Activated T-cell treated with anti-CD3 and anti-CD28 coated beads, Interleukin-2, amount 50 U/mL, for 4 hours (primary cell): ENCODE measurements around the gene BRWD1. TPM values are rescaled to one million over a fixed set of nuclear protein-coding genes. Genes with fewer than 3 reads are reported as not detected.
"Not testable (repeated sequence)": the region's sequence is repeated elsewhere in the genome, so short reads cannot be mapped to it uniquely, and the experiment has no call there.

Experiments used
- ATAC-seq, 2 donors: fragments of 200-7000 bp; cut with Tn5 transposase; one replicate each; pipeline ENCODE4 v1.10.0; 2021
- DNase-seq: peaks from one replicate; pipeline ENCODE4 v3.0.0-alpha.2; 2020
- H3K27me3 Mint-ChIP-seq: one replicate; pipeline ENCODE4 v1.8.0; 2021; ENCODE audit warnings: low read depth, mixed read lengths
- H3K36me3 Mint-ChIP-seq: one replicate; pipeline ENCODE4 v1.8.0; 2022; ENCODE audit warnings: mixed read lengths; ENCODE audit not compliant: insufficient read depth
- H3K4me1 Mint-ChIP-seq: one replicate; pipeline ENCODE4 v1.8.0; 2021; ENCODE audit warnings: low read depth, mixed read lengths
- H3K4me3 Mint-ChIP-seq: one replicate; pipeline ENCODE4 v1.8.0; 2021; ENCODE audit warnings: mild to moderate bottlenecking, moderate library complexity, mixed read lengths
- H3K9me3 Mint-ChIP-seq: one replicate; pipeline ENCODE4 v1.8.0; 2021; ENCODE audit warnings: mixed read lengths
- total RNA-seq, 3 donors: library from RNA; stranded (reverse); gene quantifications; one replicate each; pipeline ENCODE4 v1.2.1, GENCODE V29; 2021

The BRWD1 gene
- total RNA-seq, 3 donors from 2014 or later: 17.3 to 24.7 (median 22.9) TPM

GRCh38 chr21:39169906-39170305, 143.5 kb downstream of the BRWD1 start:
- Mint-ChIP-seq H3K9me3 (peaks cover 2% of the 10 kb centered on the region), H3K4me1 (no peaks in the 10 kb centered on the region), H3K27me3 (no peaks in the 10 kb centered on the region), H3K36me3 (peaks cover 26% of the 10 kb centered on the region), H3K4me3 (no peak overlapping the region)
- DNase-seq (no peak), ATAC-seq (no peak)

DNA sequence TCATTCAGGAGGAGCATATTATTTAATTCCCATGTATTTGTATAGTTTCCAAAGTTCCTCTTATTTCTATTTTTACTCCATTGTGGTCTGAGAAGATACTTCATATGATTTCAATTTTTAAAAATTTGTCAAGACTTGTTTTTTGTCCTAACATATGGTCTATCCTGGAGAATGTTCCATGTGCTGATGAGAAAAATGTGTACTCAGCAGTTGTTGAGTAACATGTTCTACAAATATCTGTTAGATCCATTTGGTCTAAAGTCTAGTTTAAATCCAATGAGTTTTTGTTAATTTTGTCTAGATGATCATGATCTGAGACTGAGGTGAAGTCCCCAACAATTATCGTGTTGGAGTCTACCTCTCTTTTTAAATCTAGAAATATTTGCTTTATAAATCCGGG, 144.6 kb downstream of the BRWD1 start:
- peaks cover 19% of the 10 kb centered on the region for H3K36me3 Mint-ChIP-seq
- DNase-seq (no peak), ATAC-seq (no peak)
- H3K9me3 Mint-ChIP-seq: peaks cover 9% of the 10 kb centered on the region
- H3K4me3 Mint-ChIP-seq: no peak overlapping the region
- peaks cover under 1% of the 10 kb centered on the region for H3K27me3 Mint-ChIP-seq
- H3K4me1 Mint-ChIP-seq: no peaks in the 10 kb centered on the region

- no peaks in the 10 kb centered on the region for H3K4me1 Mint-ChIP-seq
- H3K36me3 Mint-ChIP-seq: peaks cover 8% of the 10 kb centered on the region
- peaks cover 17% of the 10 kb centered on the region for H3K9me3 Mint-ChIP-seq
- H3K4me3 Mint-ChIP-seq: no peak overlapping the region
- DNase-seq (no peak), ATAC-seq (no peak)
- peaks cover 6% of the 10 kb centered on the region for H3K27me3 Mint-ChIP-seq
These were observed 148.9 kb downstream of the BRWD1 start for GRCh38 chr21:39164523-39164922.

GRCh38 chr21:39161064-39161463, 152.4 kb downstream of the BRWD1 start:
- no peak for DNase-seq
- Mint-ChIP-seq H3K4me1 (no peaks in the 10 kb centered on the region), H3K9me3 (peaks cover 17% of the 10 kb centered on the region), H3K4me3 (no peak overlapping the region), H3K36me3 (peaks cover 4% of the 10 kb centered on the region), H3K27me3 (peaks cover 7% of the 10 kb centered on the region)
- no peak for ATAC-seq

DNA sequence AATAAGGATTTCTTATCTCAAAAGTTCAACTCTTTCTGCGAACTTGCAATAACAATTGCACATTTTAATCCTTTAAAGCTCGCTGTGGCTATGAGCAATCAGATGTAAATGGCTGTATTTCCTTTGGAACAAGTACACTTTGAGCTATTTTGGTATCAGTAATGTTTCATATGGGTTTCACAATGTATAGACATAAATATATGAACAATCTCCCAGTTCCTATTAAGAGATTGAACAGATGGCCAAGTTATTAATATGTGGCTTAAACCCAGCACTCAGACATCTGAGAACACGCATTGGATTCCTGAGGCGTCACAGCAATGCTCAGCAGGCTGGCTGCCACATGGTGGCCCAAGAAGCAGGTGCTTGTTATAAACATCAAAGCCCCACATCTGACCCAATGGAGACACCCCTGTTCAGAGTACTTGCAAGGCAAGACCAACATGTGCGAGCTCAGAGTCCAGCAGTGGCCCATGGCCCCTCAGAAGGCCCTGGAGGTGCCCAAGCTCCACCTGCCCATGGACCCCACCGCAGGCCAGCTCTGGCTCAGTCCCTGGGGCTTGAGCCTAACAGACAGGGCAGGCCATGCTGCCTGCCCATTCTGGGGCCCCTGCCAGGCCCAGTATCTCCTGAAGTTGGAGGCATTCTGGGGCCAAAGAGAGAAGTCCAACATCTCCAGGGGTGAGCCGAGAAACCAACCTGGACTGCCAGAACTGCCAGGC, 153.9 kb downstream of the BRWD1 start:
- H3K9me3 Mint-ChIP-seq: peaks cover 10% of the 10 kb centered on the region

DNA sequence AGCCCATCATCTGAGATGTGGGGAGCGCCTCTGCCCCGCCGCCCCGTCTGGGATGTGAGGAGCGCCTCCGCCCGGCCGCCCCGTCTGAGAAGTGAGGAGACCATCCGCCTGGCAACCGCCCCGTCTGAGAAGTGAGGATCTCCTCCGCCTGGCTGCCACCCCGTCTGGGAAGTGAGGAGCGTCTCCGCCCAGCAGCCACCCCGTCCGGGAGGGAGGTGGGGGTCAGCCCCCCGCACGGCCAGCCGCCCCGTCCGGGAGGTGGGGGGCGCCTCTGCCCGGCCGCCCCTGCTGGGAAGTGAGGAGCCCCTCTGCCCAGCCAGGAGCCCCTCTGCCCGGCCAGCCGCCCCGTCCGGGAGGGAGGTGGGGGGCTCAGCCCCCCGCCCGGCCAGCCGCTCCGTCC, 156.2 kb downstream of the BRWD1 start:
- not testable (repeated sequence) for H3K27me3 Mint-ChIP-seq, H3K36me3 Mint-ChIP-seq, H3K9me3 Mint-ChIP-seq, H3K4me3 Mint-ChIP-seq, ATAC-seq, DNase-seq, H3K4me1 Mint-ChIP-seq

More for the DNA sequence above, 153.9 kb downstream of the BRWD1 start:
- no peak for ATAC-seq
- Mint-ChIP-seq H3K4me3 (no peak overlapping the region), H3K36me3 (peaks cover 4% of the 10 kb centered on the region), H3K27me3 (peaks cover 9% of the 10 kb centered on the region), H3K4me1 (no peaks in the 10 kb centered on the region)
- no peak for DNase-seq

GRCh38 chr21:39156024-39156423, 157.4 kb downstream of the BRWD1 start:
- Mint-ChIP-seq H3K9me3 (no peaks in the 10 kb centered on the region), H3K4me1 (no peaks in the 10 kb centered on the region), H3K36me3 (no peaks in the 10 kb centered on the region), H3K27me3 (peaks cover 3% of the 10 kb centered on the region), H3K4me3 (no peak overlapping the region)
- no peak for ATAC-seq
- DNase-seq: no peak

DNA sequence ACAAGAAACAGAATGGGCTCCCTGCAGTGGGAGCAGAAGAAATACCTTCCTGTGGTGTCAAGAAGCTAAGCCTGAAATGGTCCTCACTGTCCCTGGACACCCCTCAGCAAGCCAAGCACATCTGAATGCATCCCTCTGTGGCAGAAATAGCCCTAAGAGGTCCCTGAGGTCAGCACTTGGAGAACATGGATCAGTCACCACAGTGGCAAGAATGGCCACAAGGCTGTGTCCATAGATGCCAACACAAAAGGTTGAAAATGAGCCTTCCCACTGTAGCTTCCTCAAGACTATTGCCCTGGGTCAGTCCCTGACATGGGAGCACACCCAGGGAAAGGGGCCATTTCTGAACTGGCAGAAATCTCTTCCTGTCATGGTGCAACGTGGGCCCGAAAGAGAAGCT, 157.9 kb downstream of the BRWD1 start:
- no peak for ATAC-seq
- no peaks in the 10 kb centered on the region for H3K36me3 Mint-ChIP-seq
- no peak for DNase-seq
- no peaks in the 10 kb centered on the region for H3K9me3 Mint-ChIP-seq
- H3K27me3 Mint-ChIP-seq: peaks cover 3% of the 10 kb centered on the region
- H3K4me3 Mint-ChIP-seq: no peak overlapping the region
- H3K4me1 Mint-ChIP-seq: no peaks in the 10 kb centered on the region

- DNase-seq: no peak
- Mint-ChIP-seq H3K27me3 (peaks cover 5% of the 10 kb centered on the region), H3K4me3 (no peak overlapping the region), H3K4me1 (no peaks in the 10 kb centered on the region), H3K9me3 (no peaks in the 10 kb centered on the region), H3K36me3 (no peaks in the 10 kb centered on the region)
- no peak for ATAC-seq
These were observed 159.6 kb downstream of the BRWD1 start for GRCh38 chr21:39153842-39154241.

DNA sequence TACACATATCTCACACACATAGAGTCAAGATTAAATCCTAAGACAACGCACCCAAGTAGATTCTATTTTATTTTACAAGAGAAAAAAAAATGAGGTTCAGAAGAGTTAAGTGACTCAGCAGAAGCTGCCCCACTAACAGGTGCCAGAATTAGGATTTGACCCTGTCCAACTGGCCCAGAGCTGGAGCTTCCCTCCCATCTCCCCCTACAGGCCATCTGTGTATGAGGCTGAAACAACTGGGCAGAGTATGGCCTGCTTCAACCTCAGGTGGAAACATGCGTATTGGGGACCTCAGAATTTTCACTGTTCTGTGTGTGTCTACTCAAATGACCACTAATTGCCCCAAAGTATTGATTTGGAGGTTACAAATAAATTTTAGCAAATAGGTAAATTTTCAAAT, 160.1 kb downstream of the BRWD1 start:
- Mint-ChIP-seq H3K9me3 (no peaks in the 10 kb centered on the region), H3K27me3 (peaks cover 5% of the 10 kb centered on the region), H3K4me1 (no peaks in the 10 kb centered on the region), H3K4me3 (no peak overlapping the region), H3K36me3 (no peaks in the 10 kb centered on the region)
- ATAC-seq (no peak), DNase-seq (no peak)

GRCh38 chr21:39152271-39152670, 161.2 kb downstream of the BRWD1 start:
- H3K36me3 Mint-ChIP-seq: no peaks in the 10 kb centered on the region
- no peaks in the 10 kb centered on the region for H3K4me1 Mint-ChIP-seq
- no peak overlapping the region for H3K4me3 Mint-ChIP-seq
- no peaks in the 10 kb centered on the region for H3K9me3 Mint-ChIP-seq
- ATAC-seq (no peak), DNase-seq (no peak)
- peaks cover 5% of the 10 kb centered on the region for H3K27me3 Mint-ChIP-seq

DNA sequence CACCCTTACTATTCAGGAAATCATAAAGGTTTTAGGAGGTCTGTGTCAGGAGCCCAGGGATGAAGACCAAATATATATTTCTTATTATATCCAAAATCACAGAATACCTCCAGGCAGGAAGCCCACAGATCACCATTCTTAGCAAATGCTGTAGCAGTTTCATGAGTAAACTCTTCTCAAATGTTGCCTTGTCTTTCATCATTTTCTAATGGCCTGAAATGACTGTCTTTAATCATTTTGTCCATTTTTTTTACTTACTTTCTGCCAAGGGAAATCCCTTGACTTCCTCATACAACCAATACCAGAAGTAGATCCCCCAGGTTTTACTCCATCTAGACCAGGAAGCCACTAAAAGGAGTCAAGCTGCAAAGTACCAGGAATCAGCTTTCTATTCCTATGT, 162.6 kb downstream of the BRWD1 start:
- ATAC-seq (no peak), DNase-seq (no peak)
- Mint-ChIP-seq H3K27me3 (peaks cover 2% of the 10 kb centered on the region), H3K4me3 (no peak overlapping the region), H3K4me1 (no peaks in the 10 kb centered on the region), H3K36me3 (no peaks in the 10 kb centered on the region), H3K9me3 (no peaks in the 10 kb centered on the region)

DNA sequence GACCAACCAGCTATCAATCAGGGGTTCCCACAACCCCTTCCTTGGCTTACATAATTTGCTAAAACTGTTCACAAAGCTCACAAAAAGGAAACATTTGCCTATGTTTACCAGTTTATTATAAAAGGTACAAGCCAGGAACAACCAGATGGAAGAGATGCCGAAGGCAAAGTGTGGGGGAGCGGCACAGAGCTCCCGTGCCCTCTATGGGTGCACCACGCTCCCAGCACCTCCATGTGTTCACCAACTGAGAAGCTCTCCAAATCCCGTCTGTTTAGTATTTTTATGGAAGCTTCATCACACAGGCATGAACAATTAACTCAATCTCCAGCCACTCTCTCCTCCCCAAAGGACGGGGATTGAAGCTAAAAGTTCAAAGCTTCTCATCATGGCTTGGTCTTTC, 163.1 kb downstream of the BRWD1 start:
- peaks cover under 1% of the 10 kb centered on the region for H3K9me3 Mint-ChIP-seq
- no peak overlapping the region for H3K4me3 Mint-ChIP-seq
- H3K4me1 Mint-ChIP-seq: no peaks in the 10 kb centered on the region
- no peak for ATAC-seq
- peaks cover 2% of the 10 kb centered on the region for H3K27me3 Mint-ChIP-seq
- H3K36me3 Mint-ChIP-seq: no peaks in the 10 kb centered on the region
- no peak for DNase-seq

DNA sequence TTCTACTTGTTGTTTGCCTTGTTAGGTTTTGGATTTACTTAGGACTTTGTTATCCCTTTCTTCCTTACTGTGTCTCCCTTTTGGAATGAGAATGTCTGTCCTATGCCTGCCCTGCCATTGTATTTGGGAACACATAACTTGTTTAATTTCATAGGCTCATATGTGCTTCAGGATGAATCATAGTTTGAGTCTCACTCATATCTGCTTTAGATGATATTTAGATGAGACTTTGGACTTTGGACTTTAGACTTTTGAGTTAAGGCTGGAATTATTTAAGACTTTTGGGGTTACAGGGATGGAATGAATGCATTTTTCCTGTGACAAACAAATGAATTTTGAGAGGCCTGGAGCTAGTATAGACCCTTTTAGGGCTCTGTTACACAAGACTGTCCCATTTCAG, 163.6 kb downstream of the BRWD1 start:
- Mint-ChIP-seq H3K27me3 (peaks cover 2% of the 10 kb centered on the region), H3K4me3 (no peak overlapping the region), H3K36me3 (no peaks in the 10 kb centered on the region), H3K4me1 (no peaks in the 10 kb centered on the region), H3K9me3 (peaks cover 5% of the 10 kb centered on the region)
- no peak for ATAC-seq
- DNase-seq: no peak

DNA sequence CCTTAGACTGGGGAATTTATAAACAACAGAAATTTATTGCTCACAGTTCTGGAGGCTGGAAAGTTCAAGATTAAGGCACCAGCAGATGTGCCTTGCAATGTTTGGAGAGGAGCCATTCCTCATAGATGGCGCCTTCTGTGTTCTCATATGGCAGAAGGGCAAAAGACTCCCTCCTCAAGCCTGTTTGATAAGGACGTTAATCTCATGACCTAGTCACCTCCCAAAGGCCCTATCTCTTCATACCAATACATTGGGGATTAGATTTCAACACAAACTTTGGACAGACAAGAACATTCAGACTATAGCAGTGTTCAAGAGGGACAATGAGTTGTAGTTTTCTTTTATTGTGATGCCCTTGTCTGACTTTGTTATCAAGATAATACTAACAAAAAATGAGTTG, 164.5 kb downstream of the BRWD1 start:
- H3K27me3 Mint-ChIP-seq: peaks cover 2% of the 10 kb centered on the region
- ATAC-seq (no peak), DNase-seq (no peak)
- no peaks in the 10 kb centered on the region for H3K4me1 Mint-ChIP-seq
- H3K9me3 Mint-ChIP-seq: peaks cover 6% of the 10 kb centered on the region
- no peaks in the 10 kb centered on the region for H3K36me3 Mint-ChIP-seq
- H3K4me3 Mint-ChIP-seq: no peak overlapping the region
